ENCODE measurements around the gene GPR137.

DNA sequence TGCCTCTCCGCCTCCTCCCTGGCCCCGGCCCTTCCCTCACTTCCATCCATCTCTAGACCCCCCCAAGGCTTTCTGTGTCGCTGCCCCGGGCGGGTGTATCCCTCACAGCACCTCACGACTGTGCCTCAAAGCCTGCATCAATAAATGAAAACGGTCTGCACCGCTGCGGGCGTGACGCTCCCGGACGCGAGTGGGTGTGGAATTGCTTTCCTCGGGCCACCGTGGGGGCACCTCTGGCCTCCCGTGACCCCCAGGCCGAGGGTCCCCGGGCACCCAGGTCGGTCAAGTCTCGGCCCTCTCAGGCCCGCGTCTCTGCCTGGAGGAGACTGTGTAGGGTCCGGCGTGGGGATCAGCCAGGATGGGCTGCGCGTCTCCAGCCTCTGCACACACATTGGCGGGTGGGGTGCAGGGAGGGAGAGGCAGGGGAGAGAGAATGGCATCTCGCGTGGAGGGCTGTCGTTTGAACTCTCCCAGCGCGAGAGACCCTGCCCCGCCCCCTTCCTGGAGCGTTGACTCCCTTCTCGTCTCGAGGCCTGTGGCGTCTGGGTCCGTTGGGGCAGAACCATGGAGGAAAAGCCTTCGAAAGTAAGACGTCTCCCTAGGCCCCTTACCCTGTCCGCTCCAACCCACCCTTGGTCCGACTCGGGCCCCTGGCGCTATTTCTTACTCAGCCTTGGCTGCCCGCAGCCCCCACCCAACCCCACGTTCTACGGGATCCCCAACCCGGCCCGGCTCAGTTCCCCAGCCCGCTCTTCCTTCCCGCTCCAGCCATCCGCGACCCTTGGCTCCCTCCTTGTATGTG is 14.4 kb downstream of the GPR137 start, which contains the start of gene CATSPERZ:
- TF ChIP-seq, protein P1, sequence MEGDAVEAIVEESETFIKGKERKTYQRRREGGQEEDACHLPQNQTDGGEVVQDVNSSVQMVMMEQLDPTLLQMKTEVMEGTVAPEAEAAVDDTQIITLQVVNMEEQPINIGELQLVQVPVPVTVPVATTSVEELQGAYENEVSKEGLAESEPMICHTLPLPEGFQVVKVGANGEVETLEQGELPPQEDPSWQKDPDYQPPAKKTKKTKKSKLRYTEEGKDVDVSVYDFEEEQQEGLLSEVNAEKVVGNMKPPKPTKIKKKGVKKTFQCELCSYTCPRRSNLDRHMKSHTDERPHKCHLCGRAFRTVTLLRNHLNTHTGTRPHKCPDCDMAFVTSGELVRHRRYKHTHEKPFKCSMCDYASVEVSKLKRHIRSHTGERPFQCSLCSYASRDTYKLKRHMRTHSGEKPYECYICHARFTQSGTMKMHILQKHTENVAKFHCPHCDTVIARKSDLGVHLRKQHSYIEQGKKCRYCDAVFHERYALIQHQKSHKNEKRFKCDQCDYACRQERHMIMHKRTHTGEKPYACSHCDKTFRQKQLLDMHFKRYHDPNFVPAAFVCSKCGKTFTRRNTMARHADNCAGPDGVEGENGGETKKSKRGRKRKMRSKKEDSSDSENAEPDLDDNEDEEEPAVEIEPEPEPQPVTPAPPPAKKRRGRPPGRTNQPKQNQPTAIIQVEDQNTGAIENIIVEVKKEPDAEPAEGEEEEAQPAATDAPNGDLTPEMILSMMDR (conservative IDR thresholded peaks at IDR 0.05; ENCODE audit: low read depth, low read length), result no peak
- TF ChIP-seq EZH2 (IDR thresholded peaks at IDR 0.05; ENCODE audit: low read length, unreplicated experiment) (no peak), EZH2phosphoT487 (IDR thresholded peaks at IDR 0.05; ENCODE audit: borderline replicate concordance, low read length) (no peak)

Measured in PC-3 (cell line).